Measurements from ENCODE around the gene ICAM2.

The ICAM2 gene

GRCh38 chr17:64036198-64036922, 15.9 kb upstream of the ICAM2 start:
- no peaks in the 10 kb centered on the region for H4K20me1 ChIP-seq (ENCODE audit: control insufficient read depth, insufficient read depth, low read depth, low read length)
- no peaks in the 10 kb centered on the region for H3K79me2 ChIP-seq (ENCODE audit: control insufficient read depth, low read length)
- H3K36me3 ChIP-seq (ENCODE audit: control insufficient read depth, low read length), result no peaks in the 10 kb centered on the region
- no peak overlapping the region for H3K4me2 ChIP-seq (ENCODE audit: low read length)
- no peaks in the 10 kb centered on the region for H3K9me2 ChIP-seq (replicated peaks; ENCODE audit: control insufficient read depth, low read length)
- H3K27ac ChIP-seq (ENCODE audit: low read depth, low read length), result no peak overlapping the region
- H3K27me3 ChIP-seq (ENCODE audit: control insufficient read depth, low read length), result 0 out of 2 replicates have a peak, but pooled peaks cover 3% of the 10 kb centered on the region
- H3K9me3 ChIP-seq (ENCODE audit: control insufficient read depth, insufficient read depth, low read length), result no peaks in the 10 kb centered on the region
- no peaks in the 10 kb centered on the region for H3F3A ChIP-seq (ENCODE audit: control insufficient read depth, insufficient read depth)
- no peak overlapping the region for H3K4me3 ChIP-seq (ENCODE audit: low read length)
- TF ChIP-seq EZH2phosphoT487 (IDR thresholded peaks at IDR 0.05; ENCODE audit: borderline replicate concordance, low read length), result no peak
- TF ChIP-seq CTCF (IDR thresholded peaks at IDR 0.05; ENCODE audit: low read depth, low read length, poor library complexity, severe bottlenecking), result peak; percentile 24
- no peaks in the 10 kb centered on the region for H3K4me1 ChIP-seq (ENCODE audit: control insufficient read depth, low read length)

DNA sequence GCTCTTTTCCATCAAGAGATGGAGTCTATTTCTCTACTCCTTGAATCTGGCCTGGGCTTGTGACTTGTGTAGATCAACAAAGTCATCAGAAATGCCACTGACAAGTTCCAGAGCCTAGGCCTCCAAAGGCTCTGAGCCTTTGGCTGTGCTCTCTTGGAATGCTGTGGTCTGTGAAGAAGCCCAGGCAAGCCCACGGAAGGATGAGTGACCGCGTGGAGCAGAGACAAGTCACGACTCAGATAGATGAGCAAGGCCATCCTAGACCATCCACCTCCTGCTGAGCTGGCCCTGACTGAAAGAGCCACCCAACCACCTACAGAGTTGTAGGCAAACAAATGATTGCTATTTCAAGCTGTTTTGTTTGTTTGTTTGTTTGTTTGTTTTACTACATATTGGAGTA, 11.6 kb upstream of the ICAM2 start:
- H3K27ac ChIP-seq (ENCODE audit: low read depth, low read length), result no peak overlapping the region
- H3K4me2 ChIP-seq (ENCODE audit: low read length), result no peak overlapping the region
- H3F3A ChIP-seq (ENCODE audit: control insufficient read depth, insufficient read depth), result no peaks in the 10 kb centered on the region

GRCh38 chr17:64028874-64029464, 8.5 kb upstream of the ICAM2 start:
- no peaks in the 10 kb centered on the region for H3K9me2 ChIP-seq (replicated peaks; ENCODE audit: control insufficient read depth, low read length)
- H3K9me3 ChIP-seq (ENCODE audit: control insufficient read depth, insufficient read depth, low read length), result no peaks in the 10 kb centered on the region
- no peaks in the 10 kb centered on the region for H3K79me2 ChIP-seq (ENCODE audit: control insufficient read depth, low read length)
- no peaks in the 10 kb centered on the region for H3K36me3 ChIP-seq (ENCODE audit: control insufficient read depth, low read length)
- H3F3A ChIP-seq (ENCODE audit: control insufficient read depth, insufficient read depth), result 0 out of 2 replicates have a peak, but pooled peaks cover 2% of the 10 kb centered on the region
- no peaks in the 10 kb centered on the region for H4K20me1 ChIP-seq (ENCODE audit: control insufficient read depth, insufficient read depth, low read depth, low read length)
- no peak overlapping the region for H3K4me2 ChIP-seq (ENCODE audit: low read length)
- H3K4me1 ChIP-seq (ENCODE audit: control insufficient read depth, low read length), result peaks cover 24% of the 10 kb centered on the region
- H3K27me3 ChIP-seq (ENCODE audit: control insufficient read depth, low read length), result no peaks in the 10 kb centered on the region
- H3K27ac ChIP-seq (ENCODE audit: low read depth, low read length), result no peak overlapping the region
- TF ChIP-seq CTCF (IDR thresholded peaks at IDR 0.05; ENCODE audit: low read depth, low read length, poor library complexity, severe bottlenecking) (peak; percentile 51), EZH2phosphoT487 (IDR thresholded peaks at IDR 0.05; ENCODE audit: borderline replicate concordance, low read length) (no peak)
- H3K4me3 ChIP-seq (ENCODE audit: low read length), result no peak overlapping the region

More for the DNA sequence above, 11.6 kb upstream of the ICAM2 start:
- TF ChIP-seq EZH2phosphoT487 (IDR thresholded peaks at IDR 0.05; ENCODE audit: borderline replicate concordance, low read length) (no peak), CTCF (IDR thresholded peaks at IDR 0.05; ENCODE audit: low read depth, low read length, poor library complexity, severe bottlenecking) (no peak)
- no peaks in the 10 kb centered on the region for H4K20me1 ChIP-seq (ENCODE audit: control insufficient read depth, insufficient read depth, low read depth, low read length)
- H3K9me3 ChIP-seq (ENCODE audit: control insufficient read depth, insufficient read depth, low read length), result no peaks in the 10 kb centered on the region
- H3K27me3 ChIP-seq (ENCODE audit: control insufficient read depth, low read length), result 0 out of 2 replicates have a peak, but pooled peaks cover 3% of the 10 kb centered on the region
- no peaks in the 10 kb centered on the region for H3K36me3 ChIP-seq (ENCODE audit: control insufficient read depth, low read length)
- H3K4me1 ChIP-seq (ENCODE audit: control insufficient read depth, low read length), result peaks cover 9% of the 10 kb centered on the region
- no peaks in the 10 kb centered on the region for H3K9me2 ChIP-seq (replicated peaks; ENCODE audit: control insufficient read depth, low read length)
- no peaks in the 10 kb centered on the region for H3K79me2 ChIP-seq (ENCODE audit: control insufficient read depth, low read length)
- H3K4me3 ChIP-seq (ENCODE audit: low read length), result no peak overlapping the region
